GM21528 (cell line): ENCODE results near the gene GPC6.

ENCODE experiments used
- ATAC-seq: cut with Tn5 transposase; IDR thresholded peaks from one replicate; pipeline ENCODE4 v1.9.1; 2021; ENCODE audit warnings: mild to moderate bottlenecking, moderate library complexity; ENCODE audit not compliant: unreplicated experiment, low FRiP score

GPC6 gene

GRCh38 chr13:93794197-93794885 lies 567.7 kb downstream of the GPC6 start:
- peak; percentile 85 for ATAC-seq

DNA sequence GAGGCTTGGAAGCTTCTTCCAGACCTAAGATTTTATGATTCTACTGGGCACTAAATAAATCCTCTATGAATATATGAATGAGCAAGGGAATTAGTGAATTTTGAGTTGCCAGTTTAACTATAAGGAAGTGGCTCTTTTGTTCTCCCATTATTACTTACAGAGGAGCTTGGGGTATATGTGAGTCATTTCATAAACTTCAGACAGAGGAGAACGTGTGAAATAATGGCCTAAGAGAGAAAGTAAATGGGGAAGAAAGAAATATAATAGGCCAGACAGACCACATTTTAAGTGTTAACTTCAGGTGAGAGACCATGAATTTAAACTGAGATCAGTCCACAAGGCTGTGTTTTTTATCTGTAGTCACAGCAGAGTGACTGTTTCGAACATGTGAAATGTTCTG lies 570.9 kb downstream of the GPC6 start:
- ATAC-seq = peak; percentile 52

- no peak for ATAC-seq
These were observed 573.7 kb downstream of the GPC6 start for GRCh38 chr13:93800342-93800741.

DNA sequence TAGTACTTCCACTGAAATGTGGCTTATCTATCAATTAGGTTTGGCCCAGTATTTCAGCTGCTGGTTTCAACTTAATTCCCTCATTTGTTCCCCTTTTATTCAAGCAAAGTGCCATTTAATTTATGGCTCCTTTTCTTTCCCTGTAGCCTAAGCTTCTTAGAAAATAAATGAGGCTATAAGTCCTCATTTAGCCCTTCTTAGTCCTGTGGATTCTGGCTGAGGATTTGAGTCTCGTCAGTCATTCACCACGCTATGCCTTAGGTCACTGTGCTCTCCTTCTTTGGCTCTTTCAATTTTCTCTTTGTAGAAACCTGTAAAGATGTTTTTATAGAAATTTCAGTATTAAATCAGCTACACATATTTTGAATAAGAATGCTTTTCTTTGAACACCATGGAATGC lies 579.1 kb downstream of the GPC6 start:
- ATAC-seq = no peak

DNA sequence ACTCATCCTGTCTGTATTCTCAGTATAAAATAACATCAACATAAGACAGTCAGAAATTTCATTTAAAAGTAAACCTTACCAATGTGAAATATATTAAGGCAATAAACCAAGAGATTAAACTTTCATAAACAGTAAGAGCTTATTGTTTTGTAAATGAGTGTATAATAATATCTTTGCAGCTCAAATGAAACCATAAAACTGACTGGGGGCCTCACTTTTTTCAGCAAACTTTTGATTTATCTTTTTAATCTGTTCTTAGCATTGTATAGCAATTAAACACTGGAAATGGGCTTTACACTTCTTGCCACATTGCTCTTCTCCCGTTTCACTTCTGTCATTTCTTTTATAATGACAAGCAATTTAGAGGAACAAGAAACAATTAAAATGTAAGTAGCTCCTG lies 580.3 kb downstream of the GPC6 start:
- ATAC-seq = no peak

GRCh38 chr13:93810264-93810663 lies 583.7 kb downstream of the GPC6 start:
- ATAC-seq = no peak

GRCh38 chr13:93811071-93811737 lies 584.6 kb downstream of the GPC6 start:
- no peak for ATAC-seq

DNA sequence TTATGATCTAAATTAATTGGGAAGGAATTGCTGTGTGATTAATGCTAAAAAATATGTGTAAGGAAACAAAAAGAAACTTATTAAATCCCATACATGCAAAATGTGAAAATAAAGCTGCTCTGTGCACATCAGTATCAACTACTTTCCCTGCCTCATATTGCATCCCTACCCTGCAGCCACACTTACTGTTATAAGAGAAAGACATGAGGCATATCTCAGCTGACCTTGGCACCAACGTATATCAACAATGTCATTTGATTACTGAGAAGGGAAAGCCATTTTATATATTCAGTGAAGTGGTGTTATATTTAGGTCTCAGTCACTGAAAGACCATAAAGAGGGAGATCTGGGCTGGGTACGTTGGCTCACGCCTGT lies 585.1 kb downstream of the GPC6 start:
- no peak for ATAC-seq

DNA sequence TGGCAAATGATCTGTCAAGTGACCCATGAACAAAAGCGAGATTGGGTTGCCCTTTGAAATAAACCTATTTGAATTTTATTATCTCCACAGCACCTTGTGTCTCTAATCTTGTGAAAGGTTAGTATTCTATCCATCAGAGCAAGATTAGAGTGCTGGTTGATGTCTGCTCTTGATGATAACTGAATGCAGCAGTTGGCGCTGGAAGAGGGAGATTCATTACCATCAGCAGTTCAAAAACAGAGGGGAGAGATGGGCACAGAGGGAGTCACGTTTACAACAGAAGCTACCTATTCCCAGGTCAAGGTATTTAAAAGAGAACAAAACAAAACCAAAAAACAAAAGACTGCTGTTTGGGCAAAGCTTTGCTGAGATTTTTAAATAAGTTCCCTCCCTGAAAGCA lies 588.1 kb downstream of the GPC6 start:
- no peak for ATAC-seq

GRCh38 chr13:93818345-93818744 lies 591.7 kb downstream of the GPC6 start:
- no peak for ATAC-seq

DNA sequence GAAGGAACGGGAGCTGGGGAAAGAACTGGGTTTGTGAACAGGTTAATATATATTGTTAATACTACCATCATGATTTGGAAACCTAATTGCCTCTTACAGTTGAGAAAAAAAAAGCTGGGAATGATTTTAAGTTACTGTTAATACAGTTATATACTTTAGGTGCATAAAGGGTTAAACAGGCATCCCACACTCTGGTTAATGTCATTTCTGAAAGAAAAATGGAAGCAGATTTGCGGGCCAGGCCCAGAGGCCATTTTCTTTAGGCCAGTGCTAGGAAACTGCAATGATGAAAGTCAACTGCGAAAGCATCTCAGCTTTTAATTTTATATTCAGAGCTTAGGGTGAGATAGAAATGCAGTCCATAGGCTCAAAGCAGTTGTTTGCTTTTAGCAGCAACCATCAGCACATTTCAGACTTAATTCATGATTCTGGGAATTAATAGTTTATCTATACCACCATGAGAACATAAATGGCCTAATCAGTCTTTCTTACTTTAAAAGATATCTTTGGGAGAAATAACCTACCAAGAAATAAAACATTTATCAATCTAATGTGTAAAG lies 592.8 kb downstream of the GPC6 start:
- no peak for ATAC-seq

DNA sequence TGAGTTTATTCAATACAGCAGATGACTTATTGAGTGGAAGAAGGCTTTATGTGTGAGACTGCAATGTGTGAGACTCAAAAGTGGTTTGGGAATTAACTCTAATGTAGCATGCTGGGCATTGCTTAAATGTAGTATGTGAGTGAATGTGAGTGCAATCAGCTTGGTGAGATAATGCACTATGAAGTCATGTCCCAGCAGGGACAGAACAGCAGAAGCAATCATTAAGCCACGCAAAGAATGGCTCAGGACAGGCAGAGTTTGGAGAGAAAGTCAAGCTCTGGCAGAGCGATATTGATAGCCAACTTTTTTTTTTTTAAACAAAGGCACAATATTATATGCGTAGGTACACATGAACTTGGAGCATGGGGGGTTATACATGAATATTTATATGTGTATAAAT lies 597.7 kb downstream of the GPC6 start:
- ATAC-seq = no peak

DNA sequence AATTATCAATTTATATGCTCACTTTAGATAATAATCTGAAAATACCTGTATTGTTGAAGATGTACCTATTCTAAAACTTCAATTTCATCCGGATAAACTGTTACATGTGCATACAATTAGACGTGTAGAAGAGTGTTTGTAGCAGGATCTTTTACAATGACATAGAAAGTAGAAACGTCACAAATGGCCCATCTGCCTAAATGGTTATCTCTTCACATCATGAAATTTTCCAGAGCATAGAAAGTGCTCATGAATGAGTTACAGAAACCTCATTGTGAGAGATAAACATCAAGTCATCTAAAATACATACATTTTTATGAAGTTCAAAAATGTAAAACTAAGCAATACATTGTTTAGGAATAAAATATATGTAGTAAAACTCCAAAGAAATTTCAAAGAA lies 607.4 kb downstream of the GPC6 start:
- no peak for ATAC-seq

GRCh38 chr13:93843082-93843481 lies 616.5 kb downstream of the GPC6 start:
- ATAC-seq = no peak

DNA sequence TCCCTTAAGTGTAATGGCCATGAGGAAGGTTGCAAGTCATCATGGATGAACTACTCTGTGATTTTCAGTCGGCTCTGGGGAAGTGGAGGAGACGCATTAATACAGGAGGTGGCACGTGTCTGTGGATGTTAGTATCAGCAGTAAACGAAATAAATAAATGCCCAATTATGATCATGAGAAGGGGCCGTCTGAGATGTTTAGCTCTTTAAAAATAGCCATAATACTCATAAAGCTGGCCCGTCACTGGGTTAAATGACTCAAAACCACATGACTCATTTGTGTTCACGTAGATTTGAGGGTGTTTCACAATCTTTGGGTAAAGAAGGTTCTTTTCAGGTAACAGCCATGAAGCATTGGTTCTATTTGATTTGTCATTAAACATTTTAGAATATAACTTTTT lies 620.6 kb downstream of the GPC6 start:
- no peak for ATAC-seq

- no peak for ATAC-seq
These were observed 621.6 kb downstream of the GPC6 start for GRCh38 chr13:93848247-93848646.

DNA sequence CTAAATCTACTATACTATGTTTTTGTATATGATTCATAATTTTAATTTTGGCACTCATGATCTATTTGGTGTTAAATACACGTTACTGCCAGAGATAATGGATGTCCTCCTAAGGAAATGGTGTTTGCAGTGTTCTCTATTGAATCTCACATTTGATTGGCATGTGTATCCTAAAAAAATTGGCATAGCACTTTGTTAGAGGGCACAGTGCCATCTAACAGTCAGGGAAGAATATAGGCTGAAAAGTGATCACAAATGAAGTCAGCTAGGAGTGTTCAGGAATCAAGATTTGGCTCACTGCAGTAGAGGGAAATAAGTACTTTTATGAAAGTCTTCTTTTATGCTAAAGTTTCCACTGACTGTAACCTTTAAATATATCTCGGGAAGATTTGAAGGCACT lies 624.6 kb downstream of the GPC6 start:
- ATAC-seq = no peak

GRCh38 chr13:93853912-93854311 lies 627.3 kb downstream of the GPC6 start:
- ATAC-seq = no peak

GRCh38 chr13:93857126-93857525 lies 630.5 kb downstream of the GPC6 start:
- no peak for ATAC-seq

GRCh38 chr13:93859716-93860115 lies 633.1 kb downstream of the GPC6 start:
- no peak for ATAC-seq

- ATAC-seq = no peak
These were observed 635.2 kb downstream of the GPC6 start for GRCh38 chr13:93861818-93862217.

DNA sequence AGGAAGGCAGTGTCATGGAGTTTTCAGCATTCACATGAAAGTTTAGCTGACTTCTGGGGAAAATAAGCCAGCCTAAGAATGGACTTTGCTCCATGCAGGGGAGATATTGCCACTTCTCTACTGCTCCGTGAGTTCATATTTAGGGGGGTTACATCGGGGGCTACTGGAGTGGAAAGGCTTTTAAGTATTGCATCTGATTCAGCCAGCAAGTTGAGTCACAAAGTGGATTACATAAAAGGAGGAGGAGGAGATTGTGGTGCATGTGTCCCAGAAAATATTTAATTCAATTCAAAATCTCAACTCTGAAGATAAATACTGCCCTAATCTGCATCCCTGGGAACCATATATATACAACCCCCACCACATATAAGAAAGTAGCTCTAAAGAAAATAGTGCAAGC lies 635.7 kb downstream of the GPC6 start:
- ATAC-seq = no peak
